GM19455 (cell line): ENCODE measurements around the gene TOM1L1.

Source experiments
- ATAC-seq: cut with Tn5 transposase; IDR thresholded peaks from one replicate; pipeline ENCODE4 v1.9.1; 2021; ENCODE audit not compliant: unreplicated experiment

Gene TOM1L1

GRCh38 chr17:54898576-54898975, 2.1 kb upstream of the TOM1L1 start:
- no peak for ATAC-seq

- ATAC-seq = no peak
Observed at GRCh38 chr17:54899201-54899600, 1.5 kb upstream of the TOM1L1 start.

GRCh38 chr17:54899721-54900456, 763 bp upstream of the TOM1L1 start:
- peak; percentile 11 for ATAC-seq

- ATAC-seq = no peak
Observed at GRCh38 chr17:54901230-54901822, 674 bp downstream of the TOM1L1 start.

- no peak for ATAC-seq
Observed at GRCh38 chr17:54902017-54902416, 1.4 kb downstream of the TOM1L1 start.

GRCh38 chr17:54902611-54903010, 2.0 kb downstream of the TOM1L1 start:
- ATAC-seq = no peak

- ATAC-seq = no peak
Observed at GRCh38 chr17:54903375-54903774, 2.7 kb downstream of the TOM1L1 start.

- no peak for ATAC-seq
Observed at GRCh38 chr17:54906683-54907082, 6.0 kb downstream of the TOM1L1 start.

GRCh38 chr17:54907376-54907775, 6.7 kb downstream of the TOM1L1 start:
- ATAC-seq = no peak

GRCh38 chr17:54909766-54910165, 9.1 kb downstream of the TOM1L1 start:
- no peak for ATAC-seq

- ATAC-seq = no peak
Observed at GRCh38 chr17:54916721-54917120, 16.1 kb downstream of the TOM1L1 start.

GRCh38 chr17:54919425-54919824, 18.8 kb downstream of the TOM1L1 start:
- ATAC-seq = no peak

GRCh38 chr17:54920819-54921218, 20.2 kb downstream of the TOM1L1 start:
- no peak for ATAC-seq

GRCh38 chr17:54924405-54924804, 23.8 kb downstream of the TOM1L1 start:
- ATAC-seq = no peak

GRCh38 chr17:54927525-54927924, 26.9 kb downstream of the TOM1L1 start:
- ATAC-seq = no peak

- ATAC-seq = no peak
Observed at GRCh38 chr17:54932711-54933110, 32.1 kb downstream of the TOM1L1 start.

- no peak for ATAC-seq
Observed at GRCh38 chr17:54933921-54934320, 33.3 kb downstream of the TOM1L1 start.

- ATAC-seq = no peak
Observed at GRCh38 chr17:54935471-54935870, 34.8 kb downstream of the TOM1L1 start.

- ATAC-seq = no peak
Observed at GRCh38 chr17:54937018-54937417, 36.4 kb downstream of the TOM1L1 start.

- ATAC-seq = no peak
Observed at GRCh38 chr17:54937426-54937825, 36.8 kb downstream of the TOM1L1 start.

- no peak for ATAC-seq
Observed at GRCh38 chr17:54941285-54941684, 40.6 kb downstream of the TOM1L1 start.

- ATAC-seq = no peak
Observed at GRCh38 chr17:54944796-54945195, 44.1 kb downstream of the TOM1L1 start.

GRCh38 chr17:54945231-54945630, 44.6 kb downstream of the TOM1L1 start:
- ATAC-seq = no peak
